ENCODE results near the gene METTL18.

METTL18 gene

DNA sequence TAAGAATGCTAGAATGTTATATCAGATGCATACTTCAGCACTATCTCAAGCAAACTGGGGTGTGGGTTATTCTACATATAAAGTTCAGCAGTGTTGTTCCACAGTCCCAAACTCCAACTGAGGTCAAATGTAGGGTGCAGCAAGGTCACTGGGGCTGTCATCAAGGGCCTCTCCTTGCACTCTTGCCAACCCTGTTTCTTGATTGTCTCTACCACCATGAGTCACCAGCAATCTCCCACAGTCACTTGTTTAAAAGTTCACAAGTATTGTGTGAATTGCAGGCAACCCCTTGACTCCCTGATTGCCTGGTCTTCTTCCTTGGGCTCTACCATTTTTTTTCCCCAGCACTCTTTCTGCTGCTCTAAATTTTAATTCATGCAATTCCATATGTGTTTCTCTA lies 10.6 kb downstream of the METTL18 start:
- DNase-seq: peak; percentile 3

DNA sequence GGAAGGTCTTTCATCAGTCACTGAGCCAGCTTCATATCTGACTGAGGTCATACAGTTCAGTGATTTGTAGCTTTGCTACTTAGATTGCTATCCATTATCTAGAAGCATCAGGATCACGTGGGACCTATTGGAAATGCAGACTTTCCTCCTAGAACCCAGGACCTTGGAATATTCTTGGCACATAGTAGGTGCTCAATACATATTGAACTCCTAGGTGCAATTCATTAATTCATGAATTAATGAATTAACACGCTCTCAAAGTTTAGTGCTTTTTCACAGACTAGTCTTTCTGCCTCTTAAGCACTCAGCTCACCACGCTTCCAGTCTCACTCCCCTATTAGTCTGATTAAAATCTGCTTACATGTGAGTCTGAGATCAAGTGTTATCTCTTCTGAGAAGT lies 12.1 kb downstream of the METTL18 start:
- no peak for DNase-seq

DNA sequence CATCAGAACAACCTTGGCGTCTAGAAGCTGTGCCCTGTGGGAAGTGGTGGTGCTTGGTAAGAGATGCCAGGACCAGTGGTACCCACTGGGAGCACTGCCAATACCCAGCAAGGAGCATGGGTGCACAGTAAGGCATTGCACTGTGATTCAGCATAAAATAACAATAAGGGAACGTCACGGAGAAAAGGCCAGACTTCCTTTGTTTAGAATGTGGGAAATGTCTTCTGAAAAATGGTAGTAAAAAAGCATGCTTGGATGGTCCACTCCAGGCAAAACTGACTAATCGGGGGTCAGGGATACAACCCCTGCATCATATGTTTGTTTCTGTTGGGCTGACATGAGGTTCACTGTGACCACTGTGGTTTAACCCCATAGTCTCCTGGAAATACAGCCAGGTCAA lies 14.7 kb downstream of the METTL18 start:
- no peak for DNase-seq

DNA sequence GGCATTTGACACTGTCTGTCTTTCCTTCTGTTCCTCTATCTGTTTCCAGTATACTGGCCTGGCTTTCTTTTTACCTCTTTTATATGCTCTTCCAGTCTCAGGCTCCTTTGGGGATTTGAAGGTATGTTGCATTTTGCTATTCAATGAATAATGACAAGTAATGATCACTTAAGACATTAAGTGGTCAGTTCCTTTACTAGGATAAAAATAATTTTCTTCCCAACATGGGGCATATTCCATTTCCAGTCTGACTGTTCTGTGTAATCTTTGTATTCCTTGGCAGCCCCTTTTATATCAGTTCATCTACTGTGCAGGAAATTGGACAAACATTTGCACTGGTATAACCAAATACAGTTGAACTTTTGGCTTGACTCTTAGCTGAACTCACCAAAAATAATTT lies 15.6 kb downstream of the METTL18 start:
- DNase-seq: no peak

DNA sequence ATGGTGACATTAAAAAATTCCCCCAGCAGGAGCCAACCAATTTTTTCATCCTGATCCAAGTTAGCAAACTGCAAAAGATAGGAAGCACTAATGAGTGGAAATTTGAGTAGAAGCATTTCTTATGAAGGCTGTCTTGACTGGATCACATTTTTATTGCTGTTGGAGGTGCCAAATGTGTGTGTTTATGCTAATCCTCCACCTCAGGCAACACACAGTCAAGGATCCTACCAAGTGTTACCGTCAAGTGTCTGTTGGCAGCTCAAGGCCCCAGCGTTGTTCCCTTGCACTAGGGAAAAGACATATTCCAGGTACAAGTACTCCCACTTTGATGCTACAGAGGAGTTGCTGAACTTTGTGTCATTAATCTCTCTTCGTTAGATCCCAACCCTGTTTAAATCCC lies 18.3 kb downstream of the METTL18 start:
- DNase-seq: no peak

DNA sequence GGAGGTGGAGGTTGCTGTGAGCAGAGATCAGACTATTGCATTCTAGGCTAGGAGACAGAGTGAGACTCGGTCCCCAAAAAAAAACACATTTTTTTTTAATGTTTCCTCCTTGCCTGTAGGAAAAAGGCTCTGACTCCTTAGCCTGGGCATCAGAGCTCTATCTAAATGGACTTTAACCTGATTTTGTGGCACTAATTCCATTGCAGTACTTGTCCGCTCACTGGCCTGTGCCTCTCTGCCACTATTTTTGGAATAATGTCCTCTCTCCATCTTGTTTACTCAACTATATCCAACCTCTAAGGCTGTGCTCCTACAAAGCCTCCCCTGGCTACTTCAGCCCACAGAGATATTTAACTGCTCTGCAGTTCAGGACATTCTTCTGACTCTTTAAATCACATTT lies 26.5 kb downstream of the METTL18 start:
- no peak for DNase-seq

DNA sequence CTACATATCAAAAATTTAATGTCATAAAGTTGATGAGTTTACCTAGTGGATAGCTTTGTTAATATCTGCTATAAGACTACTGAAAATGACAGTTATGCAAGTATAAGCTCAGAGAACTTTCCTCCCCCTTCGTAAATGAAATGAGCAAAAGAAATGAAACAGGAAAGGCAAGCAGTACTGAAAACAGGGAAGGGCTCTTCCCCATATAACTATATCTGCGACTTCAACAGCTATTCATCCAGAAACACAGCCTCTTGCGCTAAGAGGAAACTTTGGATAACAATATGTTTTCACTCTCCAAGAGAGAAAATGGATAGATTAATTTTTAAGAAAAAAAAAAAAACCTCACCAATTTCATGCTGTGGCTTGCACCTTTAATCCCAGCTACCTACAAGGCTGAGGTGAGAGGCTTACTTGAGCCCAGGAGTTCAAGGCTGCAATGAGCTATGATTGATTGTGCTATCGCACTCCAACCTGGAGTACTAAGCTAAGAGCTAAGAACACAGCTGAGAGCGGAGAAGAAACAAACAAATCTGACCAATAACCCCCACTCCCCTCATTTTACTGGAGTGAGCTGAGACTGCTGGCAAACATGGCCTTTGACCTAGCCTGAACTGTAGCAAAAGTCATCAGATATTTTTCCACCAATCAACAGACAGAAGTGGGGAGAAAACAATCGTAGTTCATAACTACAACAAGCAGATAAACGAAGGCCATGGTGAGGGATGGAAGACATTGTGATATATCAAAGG lies 29.0 kb downstream of the METTL18 start:
- DNase-seq: no peak

DNA sequence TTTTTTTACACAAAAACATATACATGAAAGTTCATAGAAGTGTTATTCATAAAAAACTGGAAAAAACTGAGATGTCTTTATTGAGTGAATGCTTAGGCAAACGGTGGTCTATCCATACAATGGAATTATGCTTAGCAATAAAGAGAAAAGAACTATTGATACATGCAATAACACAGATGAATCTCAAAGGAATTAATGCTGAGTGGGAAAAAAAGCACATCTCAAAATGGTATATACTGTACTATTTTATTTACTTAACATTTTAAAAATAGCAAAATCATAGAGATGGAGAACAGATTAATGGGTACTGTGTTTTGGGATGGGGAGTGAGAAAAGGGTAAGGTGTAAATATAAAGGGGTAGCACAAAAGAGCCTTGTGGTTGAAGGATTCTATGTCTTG lies 29.8 kb downstream of the METTL18 start:
- DNase-seq: no peak

DNA sequence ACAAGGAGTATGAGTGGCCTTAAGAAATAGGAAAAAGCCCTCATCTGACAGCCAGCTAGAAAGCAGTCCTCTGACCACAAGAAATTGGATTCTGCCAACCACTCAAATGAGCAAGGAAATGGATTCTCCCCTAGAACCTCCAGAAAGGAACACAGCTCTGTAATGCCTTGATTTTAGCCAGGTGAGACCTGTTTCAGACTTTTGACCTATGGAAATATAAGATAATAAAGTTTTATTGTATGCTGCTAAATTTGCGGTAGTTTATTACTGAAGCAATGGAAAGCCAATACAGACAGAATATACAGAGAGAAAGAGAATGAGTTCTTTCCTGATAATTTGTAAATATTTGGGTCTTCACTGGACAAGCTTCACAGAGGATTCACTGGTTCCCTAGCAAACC lies 32.0 kb downstream of the METTL18 start:
- DNase-seq: no peak

DNA sequence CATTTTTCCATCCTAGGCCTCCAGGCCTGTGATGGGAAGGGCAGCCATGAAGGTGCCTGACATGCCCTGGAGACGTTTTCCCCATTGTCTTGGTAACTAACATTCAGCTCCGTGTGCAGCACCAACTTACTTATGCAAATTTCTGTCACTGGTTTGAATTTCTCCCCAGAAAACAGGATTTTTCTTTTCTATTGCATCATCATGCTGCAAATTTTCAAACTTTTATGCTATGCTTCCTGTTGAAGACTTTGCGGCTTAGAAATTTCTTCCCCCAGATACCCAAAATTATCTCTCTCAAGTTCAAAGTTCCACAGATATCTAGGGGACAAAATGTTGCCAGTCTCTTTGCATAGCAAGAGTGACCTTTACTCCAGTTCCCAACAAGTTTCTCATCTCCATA lies 35.7 kb downstream of the METTL18 start:
- DNase-seq: no peak

DNA sequence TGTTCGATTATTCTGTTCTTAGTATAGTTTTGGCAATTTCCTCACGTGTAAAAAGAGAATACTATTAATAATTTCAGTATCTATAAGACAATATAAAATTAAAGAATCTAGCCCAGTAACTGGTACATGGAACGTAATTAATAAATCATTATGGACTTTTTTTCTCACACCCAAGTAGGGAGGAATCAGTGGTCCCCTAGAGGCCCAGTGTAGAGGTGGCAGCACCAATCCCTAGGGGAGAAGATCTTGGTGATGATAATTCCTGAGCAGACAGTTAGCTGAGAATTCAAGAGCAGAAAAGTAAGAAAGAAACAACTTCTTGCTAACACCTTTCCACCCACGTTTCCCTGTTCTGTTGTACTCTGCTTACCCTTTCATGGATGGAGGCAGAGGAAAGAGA lies 41.2 kb downstream of the METTL18 start:
- no peak for DNase-seq

DNA sequence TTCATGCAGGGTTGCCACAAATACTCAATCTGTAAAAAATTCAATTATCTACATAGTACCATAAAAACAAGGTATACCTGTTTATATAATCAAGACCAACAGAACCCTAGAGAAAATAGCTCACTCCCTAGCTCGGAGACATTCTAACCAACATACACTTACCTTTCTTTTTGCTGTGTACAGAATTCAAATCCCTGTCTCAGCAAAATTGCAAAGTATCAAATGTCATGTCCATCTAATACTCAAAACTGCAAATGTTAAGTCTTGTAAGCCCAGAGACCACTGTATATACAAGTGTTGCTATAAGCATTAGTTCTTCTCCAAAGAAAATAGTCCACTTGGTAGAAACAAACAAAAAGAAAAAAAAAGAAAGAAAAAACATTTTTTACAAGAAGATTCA lies 44.7 kb downstream of the METTL18 start:
- DNase-seq: no peak

DNA sequence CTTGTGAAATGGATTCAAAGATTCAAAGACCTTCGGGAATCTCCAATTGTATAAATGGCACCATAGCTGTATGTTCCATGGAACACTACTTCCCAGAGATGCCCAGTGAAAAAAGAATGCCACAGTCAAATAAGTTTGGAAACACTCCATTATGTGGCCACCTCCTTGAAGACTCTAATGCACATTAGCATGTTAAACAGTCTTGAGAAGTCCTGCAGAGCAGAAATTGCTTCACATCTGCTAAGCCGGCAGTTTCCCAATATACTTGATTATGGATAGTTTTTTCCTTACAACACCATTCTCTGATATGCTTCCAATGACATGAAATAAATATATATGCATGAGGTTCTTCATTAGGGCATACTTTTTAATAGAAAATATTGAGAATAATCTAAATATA lies 48.2 kb downstream of the METTL18 start:
- DNase-seq: no peak

DNA sequence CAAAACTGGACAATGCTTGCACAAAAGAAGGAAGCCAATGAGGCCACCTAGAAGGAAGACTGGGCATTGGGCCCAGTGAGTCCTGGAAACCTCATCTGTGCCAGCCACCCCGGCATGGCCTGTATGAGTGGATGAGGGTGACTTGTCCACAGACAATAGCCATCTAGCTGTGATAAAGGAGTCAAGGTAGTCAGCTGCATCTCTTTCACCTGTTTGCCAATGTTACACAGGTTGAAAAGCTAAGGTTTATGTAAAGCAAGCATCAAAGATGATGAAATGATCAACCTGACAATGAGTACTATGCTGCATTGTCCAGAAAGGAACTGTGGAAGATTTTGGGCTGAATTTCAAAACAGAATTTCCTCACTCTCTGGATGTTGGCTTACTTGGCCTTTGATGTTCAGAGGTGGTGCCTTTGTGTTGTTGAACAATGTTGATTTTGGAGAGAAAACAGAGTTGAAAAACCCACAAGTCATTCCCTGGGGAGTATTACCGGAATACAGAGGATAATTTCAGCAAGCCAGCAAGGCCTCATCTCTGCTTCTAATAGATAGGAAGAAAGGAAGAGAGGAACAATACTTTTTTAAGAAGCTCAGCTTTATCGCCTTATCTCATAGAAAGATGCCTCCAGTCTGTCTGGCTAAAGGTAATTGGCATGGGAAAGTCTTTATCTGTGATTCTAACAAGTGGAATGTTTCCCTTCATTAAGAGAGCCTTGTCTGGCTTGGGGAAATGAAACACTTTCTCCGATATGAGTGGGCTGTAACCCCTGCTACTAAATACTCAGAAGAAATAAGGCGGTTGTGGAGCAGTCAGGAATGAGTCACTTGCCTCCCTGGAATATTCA lies 49.5 kb downstream of the METTL18 start:
- no peak for DNase-seq
